Right lobe of liver (tissue), 6 donors: ENCODE measurements around the gene TCFL5. TPM values are rescaled to one million over a fixed set of nuclear protein-coding genes. Genes with fewer than 3 reads are reported as not detected.

Source experiments
- ATAC-seq, 4 donors: fragments of 200-7000 bp; cut with Tn5 transposase; one replicate each; pipeline ENCODE4 v1.9.1; 2020; ENCODE audit warnings: mild to moderate bottlenecking in 4 of 4, moderate library complexity in 4 of 4
- DNase-seq, 3 donors: peaks; one replicate each; pipeline ENCODE4 v3.0.0-alpha.2; 2020
- H3K27ac ChIP-seq, 3 donors: fragments of 200-600 bp; one replicate each; pipeline ENCODE4 v1.8.0; 2022
- H3K27me3 ChIP-seq, 2 donors: fragments of 200-600 bp; one replicate each; pipeline ENCODE4 v1.8.0; 2022
- H3K36me3 ChIP-seq, 4 donors: fragments of 200-600 bp; sonication (generic) in 1 of 4; one replicate each; pipeline versions ENCODE4 v1.5.1 to v1.8.0; 2017 to 2022; ENCODE audit warnings: control low read depth in 1 of 4
- H3K4me1 ChIP-seq, 4 donors: fragments of 200-600 bp; sonication (generic) in 1 of 4; one replicate each; pipeline versions ENCODE4 v1.5.1 to v1.8.0; 2017 to 2022; ENCODE audit warnings: control low read depth in 1 of 4
- H3K4me3 ChIP-seq, 3 donors: fragments of 200-600 bp; one replicate each; pipeline ENCODE4 v1.8.0; 2022
- H3K9me3 ChIP-seq, 4 donors: fragments of 200-600 bp; sonication (generic) in 1 of 4; one replicate each; pipeline versions ENCODE4 v1.5.1 to v1.8.0; 2017 to 2022; ENCODE audit warnings: control low read depth in 1 of 4
- POLR2A ChIP-seq: fragments of 450-650 bp; IDR thresholded peaks from one replicate; pipeline ENCODE4 v1.6.1; 2017; ENCODE audit warnings: antibody characterized with exemption, mild to moderate bottlenecking
- WGBS: methylation state at CpG from one replicate; pipeline ENCODE4 v1.1.6; 2018; ENCODE audit warnings: low coverage, low lambda C conversion rate; ENCODE audit not compliant: insufficient coverage; ENCODE audit errors: missing lambda C conversion rate; 5-methylcytosine and 5-hydroxymethylcytosine counted together
- intact Hi-C, 2 donors: fragments of 100-400 bp; cut with DNase I; formaldehyde crosslinking; loops; one replicate each; pipeline versions ENCODE4 v1.11.2 to v1.14.1; 2022
- total RNA-seq, 6 experiments: library from RNA; depleted of rRNA in 2 of 6; stranded (reverse); fragments of >200 nt in 2 of 6; fragmentation: NEBNext Ultra II Directional in 3 of 6; extraction: Animal tissue kit (Norgen Biotek cat#: 25700) in 3 of 6; gene quantifications; one replicate each; pipeline versions ENCODE4 v1.1.0 to v1.2.4, GENCODE V29; 2016 to 2023
- TF ChIP-seq, protein P1 (sequence below), 4 donors: fragments of 200-600 bp in 3 of 4; fragments of 450-650 bp in 1 of 4; IDR thresholded peaks; one replicate each; pipeline versions ENCODE4 v1.5.1 to v1.8.0; 2016 to 2022; ENCODE audit warnings: antibody characterized with exemption in 4 of 4, mild to moderate bottlenecking in 2 of 4
- donor health status: DM: no; HTN: yes; CAD: no.
- donor health status: DM: no; HTN: no; CAD: no.
- donor health status: DM: no; HTN: no; CAD: no.
- donor health status: DM: no; HTN: yes; CAD: no.
- donor health status: DM: no; HTN: yes; CAD: no.

TCFL5 gene
- total RNA-seq, 6 experiments from 2014 or later, result 2.9 to 5.1 (median 3.9) TPM

DNA sequence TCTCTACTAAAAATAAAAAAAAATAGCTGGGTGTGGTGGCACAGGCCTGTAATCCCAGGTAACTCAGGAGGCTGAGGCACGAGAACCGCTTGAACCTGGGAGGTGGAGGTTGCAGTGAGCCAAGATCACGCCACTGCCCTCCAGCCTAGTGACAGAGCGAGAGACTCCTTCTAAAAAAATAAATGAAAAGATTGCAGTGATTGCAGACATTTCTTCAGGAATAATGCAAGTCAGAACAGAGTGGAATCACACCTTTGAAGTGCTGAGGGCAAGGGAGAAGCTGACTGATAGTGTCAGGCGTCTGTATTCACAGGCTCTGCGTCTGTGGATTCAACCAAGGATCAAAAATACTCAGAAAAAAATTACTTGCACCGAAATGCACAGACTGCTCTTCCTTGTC lies 2.6 kb upstream of the TCFL5 start:
- intact Hi-C loops, result no loop called here
- Histone ChIP-seq H3K4me1 (peaks cover 0 to 10% (median 2%) of the 10 kb centered on the region in 4 donors), H3K4me3 (no peak overlapping the region), H3K27ac (no peak overlapping the region), H3K36me3 (no peaks in the 10 kb centered on the region), H3K9me3 (no peaks in the 10 kb centered on the region), H3K27me3 (no peaks in the 10 kb centered on the region)
- no peak for ATAC-seq
- TF ChIP-seq, protein P1, sequence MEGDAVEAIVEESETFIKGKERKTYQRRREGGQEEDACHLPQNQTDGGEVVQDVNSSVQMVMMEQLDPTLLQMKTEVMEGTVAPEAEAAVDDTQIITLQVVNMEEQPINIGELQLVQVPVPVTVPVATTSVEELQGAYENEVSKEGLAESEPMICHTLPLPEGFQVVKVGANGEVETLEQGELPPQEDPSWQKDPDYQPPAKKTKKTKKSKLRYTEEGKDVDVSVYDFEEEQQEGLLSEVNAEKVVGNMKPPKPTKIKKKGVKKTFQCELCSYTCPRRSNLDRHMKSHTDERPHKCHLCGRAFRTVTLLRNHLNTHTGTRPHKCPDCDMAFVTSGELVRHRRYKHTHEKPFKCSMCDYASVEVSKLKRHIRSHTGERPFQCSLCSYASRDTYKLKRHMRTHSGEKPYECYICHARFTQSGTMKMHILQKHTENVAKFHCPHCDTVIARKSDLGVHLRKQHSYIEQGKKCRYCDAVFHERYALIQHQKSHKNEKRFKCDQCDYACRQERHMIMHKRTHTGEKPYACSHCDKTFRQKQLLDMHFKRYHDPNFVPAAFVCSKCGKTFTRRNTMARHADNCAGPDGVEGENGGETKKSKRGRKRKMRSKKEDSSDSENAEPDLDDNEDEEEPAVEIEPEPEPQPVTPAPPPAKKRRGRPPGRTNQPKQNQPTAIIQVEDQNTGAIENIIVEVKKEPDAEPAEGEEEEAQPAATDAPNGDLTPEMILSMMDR (IDR thresholded peaks at IDR 0.05), result no peak
- no peak for TF ChIP-seq POLR2A
- no peak for DNase-seq
- 83% methylated on average over 7 of the region's 7 CpGs for WGBS

DNA sequence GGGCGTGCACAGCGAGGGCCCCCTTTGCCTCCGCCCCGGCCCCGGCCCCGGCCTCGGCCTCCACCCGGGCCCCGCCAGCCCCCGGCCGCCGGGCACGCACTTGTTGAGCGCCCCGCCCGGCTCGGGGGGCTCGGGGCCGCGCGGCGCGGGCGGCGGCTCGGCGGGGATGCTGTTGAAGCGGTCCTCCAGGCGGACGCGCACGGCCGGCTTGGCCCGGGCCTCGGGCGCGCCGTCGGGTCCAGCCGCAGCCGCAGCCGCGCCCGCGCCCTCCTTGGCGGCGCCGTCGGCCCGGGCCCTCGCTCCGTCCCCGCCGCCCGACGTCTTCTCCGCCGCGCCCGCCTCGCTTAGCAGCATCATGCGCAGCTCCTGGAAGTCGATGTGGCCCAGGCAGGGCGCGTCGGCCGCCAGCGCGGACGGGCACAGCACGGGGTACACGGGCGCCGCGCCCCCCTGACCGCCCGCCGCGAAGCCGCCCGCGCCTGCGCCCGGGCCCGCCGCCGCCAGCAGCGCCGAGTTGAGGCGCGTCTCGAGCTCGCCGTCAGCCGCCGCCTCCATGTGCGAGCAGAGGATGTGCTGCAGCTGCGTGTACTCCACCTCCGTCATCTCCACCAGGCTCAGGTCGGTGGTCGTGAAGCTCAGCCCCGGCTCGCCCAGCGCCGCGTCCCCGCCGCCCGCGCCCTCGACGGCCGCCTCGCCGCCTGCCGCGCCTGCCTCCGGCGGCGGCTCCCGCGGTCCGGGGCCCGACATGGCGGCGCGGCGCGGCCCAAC lies 514 bp downstream of the TCFL5 start:
- ATAC-seq, result no peak
- WGBS, result no CpG with 5 or more reads among the region's 129 CpGs

GRCh38 chr20:62860391-62860923 lies 1.2 kb downstream of the TCFL5 start:
- intact Hi-C loops, result no loop called here
- DNase-seq (no peak), ATAC-seq (no peak)
- Histone ChIP-seq H3K4me1 (peaks cover 0 to 10% (median 2%) of the 10 kb centered on the region in 4 donors), H3K36me3 (peaks cover 0 to 5% (median 0%) of the 10 kb centered on the region in 4 donors), H3K27me3 (no peaks in the 10 kb centered on the region), H3K9me3 (no peaks in the 10 kb centered on the region), H3K27ac (no peak overlapping the region), H3K4me3 (peak overlapping the region in 1 of 3 donors; percentile 61)
- WGBS, result 30% methylated on average over 2 of the region's 24 CpGs
- TF ChIP-seq, protein P1 (IDR thresholded peaks at IDR 0.05), result no peak
- TF ChIP-seq POLR2A, result no peak

More for the DNA sequence above, 514 bp downstream of the TCFL5 start:
- Histone ChIP-seq H3K4me3 (peak overlapping the region; percentile 23 to 61 (median 37)), H3K27me3 (no peaks in the 10 kb centered on the region), H3K9me3 (no peaks in the 10 kb centered on the region), H3K27ac (no peak overlapping the region), H3K4me1 (peaks cover 0 to 10% (median 2%) of the 10 kb centered on the region in 4 donors), H3K36me3 (peaks cover 0 to 5% (median 0%) of the 10 kb centered on the region in 4 donors)
- TF ChIP-seq, protein P1 (IDR thresholded peaks at IDR 0.05), result no peak
- no peak for TF ChIP-seq POLR2A
- DNase-seq, result no peak
- intact Hi-C loops, result no loop called here

- ATAC-seq (no peak), DNase-seq (no peak)
- WGBS, result 62% methylated on average over 12 of the region's 12 CpGs
- no peak for TF ChIP-seq POLR2A
- TF ChIP-seq, protein P1 (IDR thresholded peaks at IDR 0.05), result no peak
- Histone ChIP-seq H3K36me3 (peaks cover 0 to 5% (median 0%) of the 10 kb centered on the region in 4 donors), H3K9me3 (no peaks in the 10 kb centered on the region), H3K27ac (no peak overlapping the region), H3K4me1 (peaks cover 0 to 10% (median 2%) of the 10 kb centered on the region in 4 donors), H3K27me3 (no peaks in the 10 kb centered on the region), H3K4me3 (no peak overlapping the region)
- intact Hi-C loops, result no loop called here
Measured at GRCh38 chr20:62859721-62860120, 1.9 kb downstream of the TCFL5 start.
